Amygdala (tissue), 56 donors: ENCODE data around the gene MYO1E.
A peak's percentile ranks its signal among the peaks of the same experiment; 100 is the strongest.
"Not testable (repeated sequence)": the region's sequence is repeated elsewhere in the genome, so short reads cannot be mapped to it uniquely, and the experiment has no call there.

Source experiments
- DNase-seq, 56 donors: peaks; one replicate each; lab custom pipeline; 2025; lab: John Stamatoyannopoulos, UW

MYO1E gene

DNA sequence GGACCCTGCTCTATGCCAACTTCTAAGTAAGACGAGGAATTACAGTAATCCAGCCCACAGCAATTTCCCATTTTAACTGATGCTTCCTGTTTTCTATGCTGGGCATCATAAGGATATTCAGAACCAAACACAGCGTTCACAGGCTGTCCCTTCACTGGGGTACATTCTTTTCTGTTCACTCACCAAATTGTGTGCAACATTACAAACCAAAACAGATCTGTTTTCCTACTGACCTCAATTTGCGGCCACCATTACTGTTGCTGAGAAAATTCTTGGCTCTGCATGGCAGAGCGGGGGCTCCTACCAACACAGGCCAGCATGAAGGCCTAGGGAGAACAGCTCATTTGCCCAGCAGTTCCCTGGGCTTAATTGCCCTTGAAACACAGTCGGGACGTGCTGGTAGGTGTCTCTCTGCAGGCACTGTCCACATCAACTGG, 76.5 kb downstream of the MYO1E start:
- peak in 3 of 56 donors; percentile 8 to 19 (median 18) for DNase-seq

DNA sequence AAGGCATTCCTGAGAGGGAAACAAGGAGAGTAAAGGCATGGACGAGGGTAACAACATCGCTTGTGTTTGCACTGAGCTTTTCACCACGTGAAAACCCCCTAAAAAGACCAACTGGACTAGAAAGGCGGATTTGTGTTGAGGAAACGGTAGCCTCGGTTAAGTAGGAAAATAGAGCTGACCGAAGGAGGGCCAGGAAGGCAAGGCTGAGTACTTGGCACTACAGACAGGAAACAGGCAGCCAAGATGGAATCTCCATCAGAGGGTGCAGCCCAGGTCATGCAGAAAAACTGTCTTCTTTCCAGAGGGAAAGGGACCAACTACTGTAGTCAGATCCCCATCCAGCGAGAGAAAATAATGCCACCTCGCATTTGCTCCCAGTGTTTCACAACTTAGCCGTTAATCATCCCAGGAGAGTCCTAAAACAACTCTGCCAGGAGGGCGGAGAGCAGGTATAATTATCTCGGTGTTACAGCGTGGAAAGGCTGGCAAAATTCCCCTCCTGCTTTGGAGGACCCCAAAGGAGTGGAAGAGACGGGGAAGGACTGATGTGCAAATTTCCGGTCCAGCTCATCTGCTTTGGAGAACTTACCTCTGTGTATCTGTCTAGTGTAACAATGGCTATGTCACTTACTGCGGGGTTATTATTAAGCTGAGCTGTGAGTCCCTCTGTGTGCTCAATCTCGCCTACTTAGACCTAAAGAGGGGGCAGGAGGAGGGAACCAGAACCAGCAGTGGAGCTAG, 77.2 kb downstream of the MYO1E start:
- no peak for DNase-seq

DNA sequence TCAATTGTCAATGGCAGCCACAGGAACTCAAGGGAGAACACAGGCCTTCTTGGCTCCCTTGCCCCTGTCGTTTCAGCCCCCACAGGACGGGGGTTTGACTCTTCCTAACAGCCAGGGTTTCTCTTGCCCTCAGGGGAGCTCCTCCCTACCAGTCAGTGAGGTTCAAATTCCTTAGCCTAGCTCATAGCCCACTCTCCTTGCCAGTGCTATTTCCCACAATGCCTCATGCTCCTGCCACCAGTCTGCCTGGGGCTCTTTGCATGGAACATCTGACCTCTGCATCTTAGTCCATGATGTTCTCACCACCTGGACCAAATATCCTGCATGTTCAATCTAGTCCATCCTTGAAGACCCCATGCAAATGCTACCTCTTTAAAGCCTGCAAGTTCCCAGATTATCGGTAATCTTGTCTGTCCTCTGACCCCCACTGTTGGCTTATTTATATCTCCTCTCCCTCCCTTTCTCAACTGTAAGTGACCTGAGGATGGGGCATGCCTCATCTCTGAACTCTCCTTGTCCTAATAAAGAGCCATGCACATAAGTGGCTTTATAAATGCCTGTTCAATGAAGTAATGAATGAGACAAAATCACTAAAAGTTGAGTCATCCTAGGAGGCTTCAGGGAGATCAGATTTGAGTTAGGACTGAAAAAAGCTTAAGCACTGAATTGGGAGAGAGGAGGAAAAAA, 78.0 kb downstream of the MYO1E start:
- DNase-seq, result no peak

DNA sequence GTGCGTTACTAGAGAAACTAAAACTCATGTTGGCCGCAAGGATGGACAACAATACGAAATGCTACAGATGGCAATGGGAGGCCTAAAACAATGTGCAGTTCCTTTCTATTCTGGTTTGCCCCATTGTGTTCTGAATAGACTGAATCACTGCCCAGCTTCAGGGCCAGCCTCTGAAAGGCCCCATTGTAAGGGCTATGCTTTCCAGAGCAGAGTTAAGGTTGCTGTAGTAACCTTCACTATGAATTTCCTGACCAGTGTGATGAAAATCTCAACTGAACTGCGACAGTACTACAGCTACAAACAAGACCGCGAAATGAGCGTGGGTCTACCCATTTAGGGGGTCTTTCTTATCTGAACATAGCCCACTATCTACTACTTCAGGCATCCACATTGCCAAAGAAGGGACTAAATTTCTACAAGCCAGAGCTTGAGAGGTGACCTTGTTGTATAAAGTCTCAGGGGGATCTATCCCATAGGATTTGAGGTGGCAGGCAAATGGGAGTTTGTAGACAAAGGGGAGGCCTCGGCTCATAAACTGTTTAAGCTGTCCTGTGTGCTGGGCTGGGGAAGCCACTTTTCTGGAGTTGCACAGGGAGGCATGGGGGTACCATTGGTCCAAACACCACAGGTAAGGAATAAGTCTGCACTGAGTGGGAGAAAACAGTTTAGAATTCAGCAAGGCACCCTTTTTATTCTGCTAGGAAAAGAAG, 80.1 kb downstream of the MYO1E start:
- DNase-seq, result peak in 43 of 56 donors; percentile 21 to 86 (median 47)

DNA sequence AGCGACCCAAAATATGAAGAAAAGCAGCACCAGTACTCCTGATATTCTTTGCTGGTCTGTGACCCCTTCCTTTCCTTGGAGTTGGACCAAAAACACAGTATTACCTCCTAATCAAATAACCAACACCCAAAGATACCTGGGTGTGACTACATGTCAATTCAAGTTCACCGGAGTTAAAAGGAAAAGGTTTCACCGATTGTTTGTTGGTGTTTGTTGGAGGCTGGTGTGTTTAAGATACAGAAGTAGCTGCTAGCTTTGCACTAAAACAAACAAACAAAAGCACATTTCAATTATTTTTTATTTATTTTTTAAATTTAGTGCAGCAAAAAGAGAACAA, 81.5 kb downstream of the MYO1E start:
- no peak for DNase-seq

DNA sequence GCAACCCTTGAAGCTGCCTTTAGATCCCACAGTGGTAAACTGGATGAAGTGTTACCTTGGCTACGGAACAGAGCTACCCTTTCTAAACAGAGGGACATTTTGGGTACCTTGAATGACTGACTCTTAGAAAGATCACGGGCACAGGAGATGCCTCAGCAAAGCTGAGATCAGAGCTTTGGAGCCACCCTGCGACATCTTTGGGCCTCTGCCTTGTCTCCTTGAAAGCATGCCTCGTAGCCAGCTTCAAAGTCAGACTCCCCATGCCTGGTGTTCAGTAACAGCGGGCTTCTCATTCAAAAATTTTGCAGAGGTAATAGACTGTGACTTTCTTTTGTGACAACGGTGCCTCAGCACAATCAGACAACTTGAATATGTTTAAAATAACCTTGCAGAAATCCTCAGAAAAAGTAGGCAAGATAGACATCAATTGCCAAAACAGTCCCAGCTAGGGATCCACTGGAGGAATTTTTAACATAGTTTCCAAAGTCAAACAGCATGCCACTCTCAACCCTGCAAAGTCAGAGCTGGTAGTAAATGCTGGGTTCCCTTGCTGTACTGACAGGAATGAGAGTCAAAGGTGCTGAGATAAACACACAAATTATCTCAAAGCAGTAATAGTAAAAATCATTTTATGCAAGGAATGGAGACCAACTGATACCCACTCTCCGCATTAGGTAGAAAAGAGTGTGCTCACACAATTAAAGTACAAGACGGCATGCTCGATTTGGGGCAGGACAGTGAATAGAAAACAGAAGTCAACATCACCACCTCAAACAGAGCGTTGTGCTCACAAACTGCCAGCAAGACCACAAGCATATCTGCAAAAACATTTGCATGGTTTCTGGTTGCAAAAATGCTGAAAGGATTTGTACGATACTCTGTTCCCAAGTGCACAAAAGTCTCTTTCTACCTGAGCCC, 82.1 kb downstream of the MYO1E start:
- peak in 25 of 56 donors; percentile 9 to 72 (median 33) for DNase-seq

DNA sequence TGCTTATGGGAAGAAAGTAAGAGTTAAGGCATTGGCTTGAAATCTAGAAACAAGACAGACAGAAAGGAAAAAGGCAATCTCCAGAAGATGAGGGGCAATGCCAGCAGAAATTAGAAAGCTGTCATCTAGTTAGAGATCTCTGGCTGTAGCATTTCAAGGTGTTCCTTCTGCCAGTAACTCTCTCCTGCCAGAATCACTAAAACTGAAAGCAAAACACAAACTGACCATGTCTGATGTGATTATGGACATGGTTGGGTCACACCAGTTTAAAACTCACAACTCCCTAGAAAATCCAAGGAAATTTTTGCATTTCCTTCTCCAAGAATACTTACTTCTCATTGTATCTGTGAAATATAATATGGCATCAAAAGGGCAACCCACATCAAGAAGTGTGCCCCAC, 83.1 kb downstream of the MYO1E start:
- no peak for DNase-seq

DNA sequence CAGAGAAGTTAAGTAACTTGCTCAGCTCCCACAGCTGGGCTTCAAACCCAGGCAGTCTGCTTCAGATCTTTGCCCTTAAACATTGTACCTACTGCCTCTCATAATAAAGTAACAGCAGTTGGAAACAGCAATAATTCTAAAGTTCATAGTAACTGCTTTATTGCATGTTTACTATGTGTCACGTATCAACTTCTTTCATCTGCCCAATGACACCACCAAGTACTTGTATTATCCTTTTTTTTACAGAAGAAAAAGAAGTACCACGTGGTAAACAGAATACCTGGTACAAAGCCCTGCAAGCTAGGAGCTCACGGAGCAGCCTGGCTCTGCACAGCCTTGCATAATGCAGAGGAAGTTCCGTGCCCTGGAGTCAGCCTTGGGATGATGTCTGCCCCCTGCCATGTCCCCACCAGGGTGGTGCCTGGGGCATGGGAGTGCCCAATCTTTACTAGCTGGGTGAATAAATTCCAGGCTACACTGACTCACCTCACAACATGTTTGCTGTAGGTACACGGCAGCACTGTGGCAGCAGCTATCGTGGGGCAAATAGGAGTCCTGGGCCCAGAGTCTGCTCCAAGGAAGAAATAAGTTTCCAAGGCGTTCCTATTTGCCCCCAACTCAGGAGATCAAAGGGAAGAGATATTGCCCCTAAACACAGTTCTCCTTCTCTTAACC, 88.8 kb downstream of the MYO1E start:
- DNase-seq, result no peak

DNA sequence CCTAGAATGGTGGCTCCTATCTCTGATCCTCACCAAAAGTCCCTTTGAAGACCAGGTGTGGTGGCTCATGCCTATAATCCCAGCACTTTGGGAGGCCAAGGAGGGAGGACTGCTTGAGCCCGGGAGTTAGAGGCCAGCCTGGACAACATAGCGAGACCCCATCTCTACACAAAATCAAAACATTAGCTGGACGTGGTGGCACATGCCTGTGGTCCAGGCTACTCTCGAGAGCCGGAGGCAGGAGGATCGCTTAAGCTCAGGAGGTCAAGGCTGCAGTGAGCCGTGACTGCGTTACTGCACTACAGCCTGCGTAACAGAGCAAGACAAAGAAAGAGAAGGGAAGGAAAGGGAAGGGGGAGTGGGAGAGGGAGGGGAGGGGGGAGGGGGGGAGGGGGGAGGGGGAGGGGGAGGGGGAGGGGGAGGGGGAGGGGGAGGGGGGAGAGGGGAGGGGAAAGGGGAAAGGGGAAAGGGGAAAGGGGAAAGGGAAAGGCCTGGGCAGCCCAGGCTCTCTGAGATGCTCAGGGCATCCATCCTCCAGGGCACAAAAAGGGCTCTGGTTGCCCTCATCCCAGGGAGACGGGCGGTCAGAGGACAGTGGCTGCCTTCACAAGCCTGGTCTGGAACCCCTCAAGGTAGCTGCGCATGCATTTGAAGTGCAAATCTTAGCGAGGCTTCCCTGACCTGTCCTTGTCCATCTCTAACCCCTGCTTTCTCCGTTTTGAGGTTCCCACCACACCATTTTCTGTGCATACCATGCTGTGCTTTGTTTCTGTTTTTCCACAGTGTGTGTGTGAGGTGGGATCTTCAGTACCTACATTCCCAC, 89.9 kb downstream of the MYO1E start:
- DNase-seq, result no peak

DNA sequence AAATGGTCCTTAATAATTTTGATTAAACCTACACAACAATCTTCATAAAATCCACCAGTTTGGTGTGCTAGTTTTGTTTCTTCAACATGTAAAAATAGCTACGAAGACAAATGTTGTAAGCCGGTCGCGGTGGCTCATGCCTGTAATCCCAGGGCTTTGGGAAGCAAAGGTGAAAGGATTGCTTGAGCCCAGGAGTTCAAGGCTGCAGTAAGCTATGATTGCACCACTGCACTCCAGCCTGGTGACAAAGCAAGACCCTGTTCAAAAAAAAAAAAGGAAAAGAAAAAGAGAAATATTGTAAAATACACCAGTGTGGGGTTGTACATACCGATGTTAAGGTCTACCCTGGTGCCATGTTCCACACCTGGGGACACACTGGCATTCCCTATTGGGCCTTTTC, 91.0 kb downstream of the MYO1E start:
- DNase-seq, result no peak

DNA sequence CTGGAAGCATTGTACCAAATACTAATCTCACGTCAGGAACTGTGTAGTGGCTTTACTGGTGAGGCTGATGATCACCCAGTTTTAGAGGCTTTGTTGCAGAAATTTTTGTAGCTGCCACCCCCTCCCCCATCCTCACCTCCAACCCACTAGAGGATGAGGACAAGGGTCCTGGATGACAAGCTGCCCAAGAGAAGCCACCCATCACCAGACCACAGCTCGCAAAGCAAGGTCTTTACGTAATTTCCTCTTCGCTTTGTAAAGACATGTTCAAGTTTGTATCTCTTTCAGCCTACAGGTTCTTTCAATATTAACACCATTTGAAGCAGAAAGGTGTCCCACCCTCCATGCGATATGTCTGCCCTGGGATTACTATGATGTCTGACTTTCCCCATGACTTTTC, 91.8 kb downstream of the MYO1E start:
- no peak for DNase-seq

DNA sequence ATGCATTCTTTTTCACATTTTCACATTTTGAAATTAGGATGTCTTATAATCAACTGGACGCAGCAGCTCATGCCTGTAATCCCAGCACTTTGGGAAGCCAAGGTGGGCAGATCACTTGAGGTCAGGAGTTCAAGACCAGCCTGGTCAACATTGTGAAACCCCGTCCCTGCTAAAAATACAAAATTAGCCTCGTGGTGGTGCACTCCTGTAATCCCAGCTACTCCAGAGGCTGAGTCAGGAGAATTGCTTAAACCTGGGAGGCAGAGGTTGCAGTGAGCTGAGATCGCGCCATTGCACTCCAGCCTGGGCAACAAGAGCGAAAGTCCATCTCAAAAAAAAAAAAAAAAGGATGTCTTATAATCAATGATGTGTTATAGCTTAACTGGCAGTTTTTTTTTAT, 92.4 kb downstream of the MYO1E start:
- DNase-seq, result not testable (repeated sequence)

DNA sequence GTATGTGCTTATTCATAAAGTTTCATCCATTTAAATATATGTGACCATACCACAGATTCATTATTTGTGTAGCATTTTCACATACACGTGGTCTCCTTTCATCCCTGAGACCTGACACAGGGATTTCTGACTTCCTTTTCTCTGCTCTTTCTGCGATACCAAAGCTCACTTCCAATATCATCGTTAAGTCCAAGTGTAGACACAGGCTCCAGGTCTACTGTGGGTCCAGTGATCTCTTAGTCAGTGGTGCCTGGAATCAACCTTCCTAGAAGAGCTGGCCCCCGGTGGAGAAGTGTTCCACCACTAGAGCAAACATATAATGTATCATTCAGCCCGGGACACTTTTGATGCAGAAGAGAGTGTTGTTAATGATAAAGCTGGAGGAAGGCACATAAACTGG, 93.6 kb downstream of the MYO1E start:
- no peak for DNase-seq

DNA sequence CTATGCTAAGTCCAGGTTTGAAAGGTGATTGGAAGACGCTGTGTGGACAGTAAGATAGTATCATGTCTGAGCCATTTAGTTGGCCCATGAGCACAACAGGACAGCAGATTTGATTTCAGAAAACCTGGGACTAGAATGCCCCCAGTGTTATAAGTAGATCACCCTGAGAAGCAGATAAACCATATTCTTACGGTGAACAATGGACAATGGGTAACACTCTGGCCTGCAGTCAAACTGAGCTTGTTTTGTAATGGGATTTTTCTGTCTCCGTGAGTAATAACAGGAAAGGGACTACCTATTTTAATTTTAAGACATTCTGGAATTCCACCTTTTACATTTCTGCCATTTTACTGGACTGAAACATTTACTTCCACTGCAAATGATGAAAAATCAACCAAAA, 94.6 kb downstream of the MYO1E start:
- peak in 4 of 56 donors; percentile 20 to 39 (median 20) for DNase-seq

DNA sequence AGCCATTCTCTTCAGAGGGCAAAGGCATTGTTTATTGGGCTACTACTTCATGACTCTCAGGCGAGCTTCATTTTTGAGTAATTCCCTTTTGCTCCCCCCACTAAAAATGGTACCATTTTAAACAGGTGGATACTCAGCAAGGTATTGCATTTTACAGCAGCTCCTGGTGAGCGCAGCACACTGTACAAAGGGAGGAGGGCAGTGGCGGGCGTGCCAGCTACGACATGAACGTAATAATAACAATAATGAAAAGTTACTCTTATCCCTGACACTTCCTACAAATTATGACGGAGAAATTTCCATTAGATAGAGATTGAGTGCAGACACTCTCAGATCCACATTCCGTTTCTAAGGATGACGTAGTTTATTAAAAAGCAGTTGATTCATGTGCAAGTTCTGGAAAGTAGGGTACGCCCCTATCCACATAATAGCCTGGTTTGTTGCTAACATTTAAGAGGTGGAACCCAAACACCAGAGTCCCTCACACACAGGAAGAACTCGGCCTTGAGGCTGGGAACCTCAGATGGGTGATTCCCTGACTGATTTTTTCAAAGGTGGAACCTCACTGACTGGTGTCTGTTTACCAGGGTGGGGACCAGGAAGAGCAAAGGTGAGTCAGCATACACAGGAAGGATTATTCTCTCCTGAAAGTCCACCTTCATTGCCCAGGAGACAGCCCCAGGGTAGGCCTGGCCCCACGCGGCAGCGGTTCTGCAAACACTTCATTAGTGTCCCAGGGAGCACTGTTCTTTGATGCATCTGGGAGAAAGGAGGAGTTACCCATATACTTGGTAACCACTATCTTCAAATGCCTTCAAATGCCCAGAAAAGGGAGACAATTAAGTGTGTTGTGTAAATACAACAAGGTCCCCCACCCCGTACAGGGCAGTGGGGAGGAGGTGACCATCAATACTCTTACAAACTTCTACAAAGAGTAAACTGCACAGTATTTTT, 96.2 kb downstream of the MYO1E start:
- no peak for DNase-seq

DNA sequence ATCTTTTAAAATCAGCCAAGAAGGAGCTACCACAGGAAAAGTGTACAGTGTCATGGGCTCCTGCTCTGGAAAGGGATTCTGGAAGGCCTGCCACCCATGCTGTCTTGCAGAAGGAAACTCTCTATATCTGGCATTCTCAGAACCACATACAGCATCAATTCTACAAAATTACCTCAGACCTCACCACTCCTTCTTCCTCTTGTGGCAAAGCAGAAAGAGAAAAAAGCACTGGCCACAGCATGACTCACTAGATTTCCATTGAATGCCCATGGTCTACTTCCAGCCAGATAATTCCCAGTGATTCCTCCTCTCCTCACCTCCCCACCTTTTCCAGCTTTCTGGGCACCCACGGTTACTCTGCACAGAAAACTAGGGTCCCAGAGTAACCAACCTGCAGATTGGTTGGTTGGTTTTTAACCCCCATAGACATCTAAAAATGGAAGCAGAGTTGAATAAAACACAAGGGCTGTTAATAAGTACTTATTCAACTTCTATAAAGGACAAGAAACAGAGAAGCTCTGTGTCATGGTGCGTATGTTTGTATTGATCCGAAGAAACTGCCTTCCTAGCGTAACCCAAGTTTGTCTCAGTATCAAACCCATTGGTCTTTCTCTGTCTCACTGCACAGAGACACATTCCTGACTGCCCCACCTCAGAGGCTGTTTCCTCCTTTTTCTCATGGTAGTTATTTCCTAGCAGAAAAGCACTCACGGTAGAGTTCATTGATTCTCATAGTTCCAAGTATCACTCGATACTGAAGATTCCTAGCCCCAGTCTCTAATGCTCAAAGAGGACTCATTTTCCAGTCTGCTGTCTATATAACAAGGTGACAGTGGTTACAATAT, 98.3 kb downstream of the MYO1E start:
- no peak for DNase-seq

DNA sequence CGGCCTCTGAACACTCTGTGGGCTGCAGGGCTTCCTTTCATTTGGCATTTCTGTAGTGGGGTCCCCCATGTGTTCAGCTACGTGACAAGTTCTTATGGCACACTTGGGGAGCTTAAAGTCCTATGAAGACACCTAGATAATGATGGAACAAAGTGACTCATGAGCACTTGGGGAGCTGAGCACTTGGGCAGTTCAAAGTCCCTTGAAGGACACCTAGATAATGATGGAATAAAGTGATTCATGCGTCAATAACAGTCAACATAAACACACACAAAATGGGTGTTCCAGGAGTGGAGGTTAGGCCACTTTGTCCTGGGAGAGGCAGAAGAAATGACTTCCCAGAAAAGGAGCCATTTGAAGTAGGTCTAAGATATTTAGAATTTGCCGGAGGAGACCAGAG, 99.4 kb downstream of the MYO1E start:
- DNase-seq, result no peak
